Panc1 (cell line): ENCODE measurements around the gene DSCAM. TPM values are rescaled to one million over a fixed set of nuclear protein-coding genes. Genes with fewer than 3 reads are reported as not detected.

Experiments
- ATAC-seq: fragments of 200-7000 bp; cut with Tn5 transposase; 2 replicates; pipeline ENCODE4 v1.9.1; 2020; ENCODE audit warnings: mild to moderate bottlenecking, moderate library complexity
- BruUV-seq: library from RNA; stranded (reverse); fragments of 400-500 nt; replicated peaks from 2 replicates; lab custom pipeline; 2021; lab: Mats Ljungman, UMichigan
- CTCF ChIA-PET: fragments of 300-600 bp; sonication (Branson Sonifier 250); formaldehyde crosslinking; loops from one replicate; lab custom pipeline; 2022; ENCODE audit warnings: antibody characterized with exemption; lab: Charles Lee
- POLR2A ChIA-PET: fragments of 300-600 bp; sonication (Branson Sonifier 250); formaldehyde crosslinking; loops from one replicate; lab custom pipeline; 2022; ENCODE audit warnings: antibody characterized with exemption; lab: Charles Lee
- DNase-seq: peaks from one replicate; pipeline ENCODE4 v3.0.0-alpha.2; 2010; ENCODE audit warnings: low read depth, low spot score
- H3K27ac ChIP-seq: 2 replicates; pipeline ENCODE4 v1.5.1; 2011; ENCODE audit warnings: mild to moderate bottlenecking, low read length, inconsistent platforms
- H3K27me3 ChIP-seq: fragments of 200-500 bp; sonication (Bioruptor generic); 2 replicates; pipeline ENCODE4 v1.6.0; 2014; ENCODE audit warnings: low read length, inconsistent platforms; ENCODE audit not compliant: control insufficient read depth, insufficient read depth
- H3K36me3 ChIP-seq: fragments of 200-500 bp; sonication (Bioruptor generic); 2 replicates; pipeline ENCODE4 v1.5.1; 2014; ENCODE audit warnings: inconsistent platforms, mild to moderate bottlenecking, low read length, moderate library complexity; ENCODE audit not compliant: control insufficient read depth, insufficient read depth
- H3K4me1 ChIP-seq: 2 replicates; pipeline ENCODE4 v1.5.1; 2011; ENCODE audit warnings: inconsistent platforms, mild to moderate bottlenecking, low read length, moderate library complexity; ENCODE audit not compliant: control insufficient read depth, insufficient read depth
- H3K4me3 ChIP-seq, 2 experiments: 2 replicates each; pipeline ENCODE4 v1.5.1; 2011 to 2012; ENCODE audit warnings: low read depth in 2 of 2, low read length in 2 of 2, mild to moderate bottlenecking in 2 of 2, inconsistent platforms in 1 of 2, moderate library complexity in 1 of 2
- H3K9me3 ChIP-seq: fragments of 200-500 bp; sonication (Bioruptor generic); 2 replicates; pipeline ENCODE4 v1.5.1; 2014; ENCODE audit warnings: low read depth, mild to moderate bottlenecking, inconsistent platforms, low read length, moderate library complexity; ENCODE audit not compliant: control insufficient read depth, insufficient read depth
- POLR2AphosphoS5 ChIP-seq: IDR thresholded peaks from 2 replicates; pipeline ENCODE4 v1.6.1; 2012; ENCODE audit warnings: mild to moderate bottlenecking, low read depth, low read length, moderate library complexity
- SIN3A ChIP-seq: IDR thresholded peaks from 2 replicates; pipeline ENCODE4 v1.6.1; 2012; ENCODE audit warnings: low read depth, mild to moderate bottlenecking, low read length, moderate library complexity, borderline replicate concordance; ENCODE audit not compliant: insufficient read depth
- TCF7L2 ChIP-seq: IDR thresholded peaks from 2 replicates; pipeline ENCODE4 v1.6.1; 2011; ENCODE audit warnings: mild to moderate bottlenecking, low read depth, low read length, inconsistent platforms
- in situ Hi-C: cut with HindIII; loops from 2 replicates; pipeline ENCODE4 v1.10.0; 2016; ENCODE audit warnings: low sequenced_read_pairs, low pct_unique_long_range_greater_than_20kb
- intact Hi-C: fragments of 100-400 bp; cut with micrococcal nuclease; formaldehyde crosslinking; loops from one replicate; pipeline ENCODE4 v1.10.0; 2022; ENCODE audit not compliant: unreplicated experiment
- total RNA-seq: library from RNA; stranded (reverse); gene quantifications from one replicate; pipeline ENCODE4 v1.2.1, GENCODE V29; 2021; ENCODE audit not compliant: unreplicated experiment
- TF ChIP-seq, protein P1 (sequence below): fragments of 450-650 bp; IDR thresholded peaks from 2 replicates; pipeline ENCODE4 v1.5.1; 2017; ENCODE audit warnings: mild to moderate bottlenecking
- TF ChIP-seq, protein P2 (sequence below), 2 experiments: IDR thresholded peaks; 2 replicates each; pipeline ENCODE4 v1.6.1; 2011 to 2012; ENCODE audit warnings: low read depth in 2 of 2, control low read depth in 1 of 2, low read length in 1 of 2, mild to moderate bottlenecking in 1 of 2, moderate library complexity in 1 of 2; ENCODE audit not compliant: insufficient read depth in 1 of 2

The DSCAM gene
- total RNA-seq, 1 experiment from 2014 or later = not detected

- ATAC-seq (no peak), DNase-seq (no peak)
- no peaks in the 10 kb centered on the region for H3K4me1 ChIP-seq
- intact Hi-C loops = no loop called here
- no peak overlapping the region for H3K27ac ChIP-seq
- ChIA-PET CTCF (no interaction called here), POLR2A (no interaction called here)
- no peak overlapping the region for H3K4me3 ChIP-seq
- H3K27me3 ChIP-seq = no peaks in the 10 kb centered on the region
- H3K9me3 ChIP-seq = no peaks in the 10 kb centered on the region
- BruUV-seq = no TSS peak
- H3K36me3 ChIP-seq = no peaks in the 10 kb centered on the region
- in situ Hi-C loops = no loop called here
- TF ChIP-seq TCF7L2 (no peak), POLR2AphosphoS5 (no peak), SIN3A (no peak)
- TF ChIP-seq, protein P1, sequence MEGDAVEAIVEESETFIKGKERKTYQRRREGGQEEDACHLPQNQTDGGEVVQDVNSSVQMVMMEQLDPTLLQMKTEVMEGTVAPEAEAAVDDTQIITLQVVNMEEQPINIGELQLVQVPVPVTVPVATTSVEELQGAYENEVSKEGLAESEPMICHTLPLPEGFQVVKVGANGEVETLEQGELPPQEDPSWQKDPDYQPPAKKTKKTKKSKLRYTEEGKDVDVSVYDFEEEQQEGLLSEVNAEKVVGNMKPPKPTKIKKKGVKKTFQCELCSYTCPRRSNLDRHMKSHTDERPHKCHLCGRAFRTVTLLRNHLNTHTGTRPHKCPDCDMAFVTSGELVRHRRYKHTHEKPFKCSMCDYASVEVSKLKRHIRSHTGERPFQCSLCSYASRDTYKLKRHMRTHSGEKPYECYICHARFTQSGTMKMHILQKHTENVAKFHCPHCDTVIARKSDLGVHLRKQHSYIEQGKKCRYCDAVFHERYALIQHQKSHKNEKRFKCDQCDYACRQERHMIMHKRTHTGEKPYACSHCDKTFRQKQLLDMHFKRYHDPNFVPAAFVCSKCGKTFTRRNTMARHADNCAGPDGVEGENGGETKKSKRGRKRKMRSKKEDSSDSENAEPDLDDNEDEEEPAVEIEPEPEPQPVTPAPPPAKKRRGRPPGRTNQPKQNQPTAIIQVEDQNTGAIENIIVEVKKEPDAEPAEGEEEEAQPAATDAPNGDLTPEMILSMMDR = no peak
- TF ChIP-seq, protein P2, sequence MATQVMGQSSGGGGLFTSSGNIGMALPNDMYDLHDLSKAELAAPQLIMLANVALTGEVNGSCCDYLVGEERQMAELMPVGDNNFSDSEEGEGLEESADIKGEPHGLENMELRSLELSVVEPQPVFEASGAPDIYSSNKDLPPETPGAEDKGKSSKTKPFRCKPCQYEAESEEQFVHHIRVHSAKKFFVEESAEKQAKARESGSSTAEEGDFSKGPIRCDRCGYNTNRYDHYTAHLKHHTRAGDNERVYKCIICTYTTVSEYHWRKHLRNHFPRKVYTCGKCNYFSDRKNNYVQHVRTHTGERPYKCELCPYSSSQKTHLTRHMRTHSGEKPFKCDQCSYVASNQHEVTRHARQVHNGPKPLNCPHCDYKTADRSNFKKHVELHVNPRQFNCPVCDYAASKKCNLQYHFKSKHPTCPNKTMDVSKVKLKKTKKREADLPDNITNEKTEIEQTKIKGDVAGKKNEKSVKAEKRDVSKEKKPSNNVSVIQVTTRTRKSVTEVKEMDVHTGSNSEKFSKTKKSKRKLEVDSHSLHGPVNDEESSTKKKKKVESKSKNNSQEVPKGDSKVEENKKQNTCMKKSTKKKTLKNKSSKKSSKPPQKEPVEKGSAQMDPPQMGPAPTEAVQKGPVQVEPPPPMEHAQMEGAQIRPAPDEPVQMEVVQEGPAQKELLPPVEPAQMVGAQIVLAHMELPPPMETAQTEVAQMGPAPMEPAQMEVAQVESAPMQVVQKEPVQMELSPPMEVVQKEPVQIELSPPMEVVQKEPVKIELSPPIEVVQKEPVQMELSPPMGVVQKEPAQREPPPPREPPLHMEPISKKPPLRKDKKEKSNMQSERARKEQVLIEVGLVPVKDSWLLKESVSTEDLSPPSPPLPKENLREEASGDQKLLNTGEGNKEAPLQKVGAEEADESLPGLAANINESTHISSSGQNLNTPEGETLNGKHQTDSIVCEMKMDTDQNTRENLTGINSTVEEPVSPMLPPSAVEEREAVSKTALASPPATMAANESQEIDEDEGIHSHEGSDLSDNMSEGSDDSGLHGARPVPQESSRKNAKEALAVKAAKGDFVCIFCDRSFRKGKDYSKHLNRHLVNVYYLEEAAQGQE (IDR thresholded peaks at IDR 0.05; ENCODE audit: insufficient read depth in 1 of 2, low read depth in 2 of 2, low read length in 1 of 2) = no peak
These were observed 731.2 kb downstream of the DSCAM start for GRCh38 chr21:40115775-40116174.

DNA sequence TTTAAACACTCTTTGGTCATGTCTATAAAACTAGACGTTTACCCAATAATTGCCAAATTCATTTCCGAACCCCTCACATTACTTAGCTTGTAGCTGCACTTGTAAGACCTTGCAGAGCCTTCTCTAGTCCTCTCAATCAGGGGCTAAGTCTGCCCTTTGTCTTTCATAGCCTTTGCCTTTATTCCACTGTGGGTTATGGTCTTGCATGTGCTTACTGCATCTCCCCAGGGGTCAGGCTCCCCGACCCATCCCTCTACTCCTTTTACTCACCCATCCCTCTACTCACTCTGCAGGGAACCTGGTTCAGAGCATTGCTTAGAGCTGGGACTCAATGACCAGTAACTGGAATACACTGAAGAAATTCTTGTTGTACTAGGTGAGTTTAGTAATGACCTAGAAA lies 744.3 kb downstream of the DSCAM start:
- POLR2A ChIA-PET = no interaction called here
- no peak overlapping the region for H3K27ac ChIP-seq
- intact Hi-C loops (no loop called here), in situ Hi-C loops (no loop called here)
- no peaks in the 10 kb centered on the region for H3K4me1 ChIP-seq
- no TSS peak for BruUV-seq
- no peak overlapping the region for H3K4me3 ChIP-seq
- ATAC-seq (no peak), DNase-seq (no peak)
- H3K27me3 ChIP-seq = no peaks in the 10 kb centered on the region
- CTCF ChIA-PET = no interaction called here
- H3K36me3 ChIP-seq = no peaks in the 10 kb centered on the region
- H3K9me3 ChIP-seq = no peaks in the 10 kb centered on the region
- no peak for TF ChIP-seq POLR2AphosphoS5
- TF ChIP-seq, protein P2 (IDR thresholded peaks at IDR 0.05; ENCODE audit: insufficient read depth in 1 of 2, low read depth in 2 of 2, low read length in 1 of 2) = no peak
